ENCODE results near the gene DDX21.
A peak's percentile ranks its signal among the peaks of the same experiment; 100 is the strongest.
"Not testable (repeated sequence)": the region's sequence is repeated elsewhere in the genome, so short reads cannot be mapped to it uniquely, and the experiment has no call there.

Gene DDX21

DNA sequence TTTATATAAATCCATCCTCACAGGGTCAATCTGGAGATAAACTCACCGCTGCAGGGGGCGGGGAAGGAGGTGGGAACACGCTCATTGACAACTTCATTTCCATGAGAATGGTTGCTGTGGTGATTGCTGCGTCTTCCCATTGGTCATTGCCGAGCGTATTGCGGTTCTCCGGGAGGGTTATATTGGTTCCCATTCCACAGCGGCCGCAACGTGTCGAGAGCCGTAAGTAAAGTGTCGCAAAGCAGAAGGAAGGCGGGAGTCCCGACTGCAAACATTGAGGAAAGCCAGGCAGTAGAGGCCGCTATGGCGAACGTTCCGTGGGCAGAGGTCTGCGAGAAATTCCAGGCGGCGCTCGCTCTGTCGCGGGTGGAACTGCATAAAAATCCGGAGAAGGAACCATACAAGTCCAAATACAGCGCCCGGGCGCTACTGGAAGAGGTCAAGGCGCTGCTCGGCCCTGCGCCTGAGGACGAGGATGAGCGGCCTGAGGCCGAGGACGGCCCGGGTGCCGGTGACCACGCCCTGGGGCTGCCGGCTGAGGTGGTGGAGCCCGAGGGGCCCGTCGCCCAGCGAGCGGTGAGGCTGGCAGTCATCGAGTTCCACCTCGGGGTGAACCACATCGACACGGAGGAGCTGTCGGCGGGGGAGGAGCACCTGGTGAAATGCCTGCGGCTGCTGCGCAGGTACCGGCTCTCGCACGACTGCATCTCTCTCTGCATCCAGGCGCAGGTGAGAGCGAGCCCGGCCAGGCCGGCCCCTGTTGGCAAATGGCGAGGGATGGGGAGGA lies 32.8 kb downstream of the DDX21 start, which contains the start of gene KIFBP:
KIFBP (plus strand) TSS at position 274 of the 787 bp plus-strand sequence; CDS start at position 304, 30 bp downstream.
- DNase-seq (ENCODE audit: low read depth): peak; percentile 94

DNA sequence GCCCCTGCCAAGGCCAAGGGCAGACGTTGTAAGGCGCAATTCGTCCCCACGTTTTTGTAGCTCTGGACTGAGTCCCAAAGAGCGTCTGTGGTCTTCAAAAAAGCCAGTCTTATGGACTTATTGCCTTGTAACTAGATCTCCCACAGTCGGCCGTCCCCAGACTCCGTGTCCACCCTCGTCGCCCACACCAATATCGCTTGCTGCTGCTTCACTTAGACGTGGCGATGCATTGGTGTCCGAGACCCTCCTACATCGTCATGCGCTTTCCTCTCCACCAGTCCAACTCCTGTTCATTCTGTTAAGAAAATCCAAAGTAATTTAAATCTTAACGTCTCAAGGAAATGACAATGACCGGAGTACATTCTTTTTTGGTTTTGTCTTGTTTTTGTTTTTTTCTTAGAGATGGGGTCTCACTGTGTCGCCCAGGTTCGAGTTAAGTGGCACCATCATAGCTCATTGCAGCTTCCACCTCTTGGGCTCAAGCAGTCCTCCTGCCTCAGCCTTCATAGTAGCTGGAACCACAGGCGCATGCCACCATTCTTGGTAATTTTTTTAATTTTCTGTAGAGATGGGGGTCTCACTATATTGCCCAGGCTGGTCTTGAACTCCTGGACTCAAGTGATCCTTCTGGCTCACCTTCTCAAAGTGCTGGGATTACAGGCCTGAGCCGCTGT lies 33.5 kb downstream of the DDX21 start:
- DNase-seq (ENCODE audit: low read depth): no peak

DNA sequence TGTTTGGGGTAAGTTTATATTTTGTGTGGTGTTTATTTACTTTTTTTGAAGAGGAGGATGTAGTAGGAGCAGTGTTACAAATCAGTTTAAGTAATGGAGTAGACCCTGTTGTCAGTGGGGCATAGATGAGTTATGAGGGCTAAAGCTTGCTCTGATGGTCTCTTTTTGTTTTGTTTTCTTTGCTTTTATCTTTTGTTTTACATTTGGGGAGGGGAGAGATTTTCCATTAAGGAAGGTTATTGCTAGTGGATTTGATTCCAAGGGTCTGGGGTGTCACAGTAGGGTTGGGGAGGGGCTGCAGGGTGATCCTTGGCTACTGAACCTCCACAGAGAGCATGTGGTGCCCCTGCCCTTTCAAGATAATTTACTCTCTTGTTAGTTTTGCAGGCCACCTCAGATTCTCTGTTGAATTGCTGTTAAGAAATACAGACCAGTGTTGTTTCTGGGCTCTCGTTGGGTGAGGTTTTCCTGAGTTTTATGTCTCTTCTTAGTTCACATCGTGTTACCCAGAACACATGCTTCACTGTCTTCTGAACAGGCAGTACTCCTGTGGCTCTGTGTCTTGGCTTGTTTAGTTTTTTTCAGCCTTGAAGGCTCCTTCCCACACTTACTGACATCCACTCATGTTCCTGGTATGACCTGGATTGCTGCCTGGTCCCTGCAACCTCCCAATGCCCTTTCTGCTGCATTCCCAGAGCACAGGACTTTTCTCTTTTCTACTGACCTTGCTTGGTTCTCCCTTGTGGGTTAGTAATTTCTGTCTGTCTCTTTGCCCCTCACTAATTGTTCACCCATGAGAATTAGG lies 36.9 kb downstream of the DDX21 start:
- no peak for DNase-seq (ENCODE audit: low read depth)

DNA sequence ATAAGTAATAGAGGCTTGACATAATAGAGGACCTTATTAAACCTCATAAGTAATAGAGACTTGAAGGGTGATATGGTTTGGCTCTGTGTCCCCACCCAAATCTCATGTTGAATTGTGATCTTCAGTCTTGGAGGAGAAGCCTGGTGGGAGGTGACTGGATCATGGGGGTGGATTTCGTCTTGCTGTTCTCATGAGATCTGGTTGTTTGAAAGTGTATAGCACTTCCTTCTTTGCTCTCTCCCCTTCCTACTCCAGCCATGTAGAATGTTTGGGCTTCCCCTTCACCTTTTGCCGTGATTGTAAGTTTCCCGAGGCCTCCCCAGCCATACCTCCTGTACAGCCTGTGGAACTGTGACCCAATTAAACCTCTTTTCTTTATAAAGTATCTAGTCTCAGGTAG lies 41.2 kb downstream of the DDX21 start:
- DNase-seq (ENCODE audit: low read depth): no peak

DNA sequence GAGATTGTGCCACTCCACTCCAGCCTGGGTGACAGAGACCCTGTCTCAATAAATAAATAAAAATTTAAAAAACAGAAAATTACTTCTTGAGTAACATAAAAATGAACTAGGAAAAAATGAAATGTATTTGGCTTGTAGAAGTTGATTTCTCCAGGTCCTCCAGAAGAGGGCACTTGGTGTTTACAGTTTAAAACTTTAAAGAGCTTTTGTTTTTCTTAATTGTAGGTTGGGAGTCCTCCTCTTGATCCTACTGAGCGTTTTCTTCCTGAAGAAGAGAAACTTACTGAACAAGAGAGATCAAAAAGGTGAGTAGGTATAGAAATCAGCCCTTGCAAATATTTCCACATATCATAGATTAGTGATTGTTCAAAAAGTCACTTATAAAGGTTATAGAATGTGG lies 48.9 kb downstream of the DDX21 start:
- no peak for DNase-seq (ENCODE audit: low read depth)

DNA sequence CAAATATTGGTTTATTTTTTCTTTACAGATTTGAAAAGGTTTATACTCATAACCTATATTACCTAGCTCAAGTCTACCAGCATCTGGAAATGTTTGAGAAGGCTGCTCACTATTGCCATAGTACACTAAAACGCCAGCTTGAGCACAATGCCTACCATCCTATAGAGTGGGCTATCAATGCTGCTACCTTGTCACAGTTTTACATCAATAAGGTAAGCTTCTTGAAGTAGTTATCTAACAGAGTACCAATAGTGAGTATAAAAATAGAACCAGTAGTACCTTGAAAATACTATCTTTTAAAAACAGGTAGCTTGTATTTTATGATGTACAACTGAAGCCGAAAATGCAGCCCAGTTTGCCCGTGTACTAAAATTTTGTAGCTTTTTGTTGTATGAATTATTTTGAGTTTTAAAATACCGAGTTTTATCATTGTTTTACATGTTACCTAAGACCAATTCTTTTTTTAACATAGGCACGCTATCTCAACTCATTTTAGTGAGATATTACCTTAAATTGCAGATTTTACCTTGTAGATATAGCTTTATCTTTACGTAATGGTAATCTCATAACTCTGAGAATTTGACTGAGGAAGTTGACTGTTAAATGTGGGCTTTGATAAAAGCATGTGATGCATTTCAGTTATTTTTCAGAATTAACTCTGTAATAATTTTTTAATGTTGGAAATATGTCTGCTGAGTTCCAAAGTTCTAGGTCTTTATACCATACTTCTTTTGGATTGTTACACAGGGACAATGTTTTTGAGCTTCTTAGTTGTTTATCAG lies 49.9 kb downstream of the DDX21 start:
- no peak for DNase-seq (ENCODE audit: low read depth)

DNA sequence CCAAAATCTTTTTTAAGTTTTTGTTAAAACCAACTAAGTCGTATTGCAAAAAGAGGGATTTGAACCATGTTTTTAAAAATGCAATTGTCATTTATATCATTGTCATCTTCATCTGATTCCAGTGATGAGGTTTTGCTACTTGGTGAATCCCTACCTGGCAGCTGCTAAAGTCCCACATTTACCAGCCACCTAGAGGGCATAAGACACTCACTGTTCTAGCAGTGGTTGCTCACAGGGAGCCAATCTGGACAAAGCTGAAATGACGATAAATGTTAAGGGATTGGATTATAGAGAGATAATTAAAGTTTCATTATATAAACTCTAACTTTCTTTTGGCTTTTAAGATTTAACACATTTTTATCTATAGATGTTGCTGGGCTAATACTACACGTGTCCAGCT lies 51.3 kb downstream of the DDX21 start:
- DNase-seq (ENCODE audit: low read depth): no peak

DNA sequence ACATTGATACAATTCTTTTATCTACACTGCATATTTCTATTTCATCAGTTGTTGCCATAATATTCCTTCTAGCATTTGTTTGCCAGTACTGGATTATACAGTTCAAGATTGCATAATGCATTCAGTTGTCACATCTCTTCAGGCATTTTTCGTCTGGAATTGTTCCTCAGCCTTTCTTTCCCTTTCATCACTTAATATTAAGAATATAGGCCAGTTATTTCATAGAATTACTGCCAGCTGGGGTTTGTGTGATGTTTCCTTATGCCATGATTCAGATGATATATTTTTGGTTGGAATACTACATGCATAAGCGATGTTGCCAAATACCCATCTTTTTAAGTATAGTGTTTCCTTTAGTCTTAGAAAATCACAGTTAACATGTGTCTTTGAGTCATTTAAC lies 53.4 kb downstream of the DDX21 start:
- DNase-seq (ENCODE audit: low read depth): no peak

DNA sequence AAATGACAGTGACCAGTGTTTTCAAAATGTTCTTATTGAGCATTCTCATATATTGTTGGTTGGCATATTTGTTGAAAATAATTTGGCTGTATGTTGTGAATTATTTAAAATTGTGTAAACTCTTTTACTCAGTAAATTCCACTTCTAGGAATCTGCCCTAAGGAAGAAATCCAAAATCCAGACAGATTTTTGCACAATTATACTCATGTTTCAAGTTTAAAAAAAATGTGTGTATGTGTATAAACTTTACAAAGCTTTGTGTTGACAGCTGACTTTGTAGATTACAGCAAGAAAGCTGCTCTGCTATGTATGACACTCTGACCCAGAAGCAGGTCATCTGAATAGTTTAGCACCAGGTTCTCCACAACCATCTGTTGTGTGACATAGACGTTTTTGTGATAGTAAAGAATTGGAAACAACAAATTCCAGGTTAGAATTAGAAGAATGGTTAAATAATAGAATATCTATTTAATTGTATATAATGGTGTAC lies 54.2 kb downstream of the DDX21 start:
- DNase-seq (ENCODE audit: low read depth): no peak

DNA sequence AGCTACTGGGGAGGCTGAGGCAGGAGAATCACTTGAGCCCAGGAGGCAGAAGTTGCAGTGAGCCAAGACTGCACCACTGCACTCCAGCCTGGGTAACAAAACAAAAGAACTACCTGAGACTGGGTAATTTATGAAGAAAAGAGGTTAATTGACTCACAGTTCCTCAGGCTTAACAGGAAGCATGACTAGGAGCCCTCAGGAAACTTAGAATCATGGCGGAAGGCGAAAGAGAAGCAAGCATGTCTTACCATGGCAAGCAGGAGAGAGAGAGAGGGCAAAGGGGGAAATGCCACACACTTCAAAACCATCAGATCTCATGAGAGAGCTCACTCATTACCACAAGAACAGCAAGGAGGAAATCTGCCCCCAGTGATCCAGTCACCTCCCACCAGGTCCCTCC lies 56.8 kb downstream of the DDX21 start:
- DNase-seq (ENCODE audit: low read depth): not testable (repeated sequence)

DNA sequence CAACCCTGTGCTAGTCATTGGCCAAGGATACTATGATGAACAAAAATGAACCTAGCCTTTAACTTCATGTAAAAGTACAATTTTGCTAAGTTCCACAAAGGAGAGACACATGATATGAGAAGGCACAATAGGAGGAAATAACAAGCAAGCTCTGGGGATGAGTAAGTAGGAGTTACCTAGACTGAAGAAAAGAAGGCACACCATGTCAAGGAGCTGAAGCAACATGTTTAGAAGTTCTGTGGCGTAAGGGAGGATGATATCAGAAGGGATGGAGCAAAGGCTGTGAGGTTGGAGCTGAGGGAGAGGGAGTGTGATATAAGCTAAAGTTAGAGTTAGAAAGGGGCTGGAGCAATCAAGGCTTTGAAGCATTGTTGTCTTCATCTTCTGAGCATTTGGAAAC lies 58.2 kb downstream of the DDX21 start:
- DNase-seq (ENCODE audit: low read depth): peak; percentile 16

DNA sequence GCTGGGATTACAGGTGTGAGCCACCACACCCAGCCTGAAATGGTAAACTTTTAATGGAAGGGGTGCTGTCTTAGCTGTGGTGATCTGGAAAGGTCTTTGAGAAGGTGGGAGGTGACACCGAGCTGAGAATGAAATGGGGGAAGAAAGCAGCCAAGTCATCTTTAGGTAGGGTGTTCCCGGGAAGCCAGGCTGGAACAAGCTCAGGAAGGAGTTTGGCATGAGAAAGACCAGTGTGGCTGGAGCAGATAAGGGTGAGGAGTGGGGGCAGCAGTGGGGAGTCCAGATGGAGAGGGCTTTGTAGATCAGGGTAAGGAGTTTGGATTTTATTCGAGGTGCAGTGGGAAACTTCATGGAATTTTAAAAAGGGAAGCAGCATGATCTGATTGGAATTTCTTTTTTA lies 62.6 kb downstream of the DDX21 start:
- DNase-seq (ENCODE audit: low read depth): no peak

DNA sequence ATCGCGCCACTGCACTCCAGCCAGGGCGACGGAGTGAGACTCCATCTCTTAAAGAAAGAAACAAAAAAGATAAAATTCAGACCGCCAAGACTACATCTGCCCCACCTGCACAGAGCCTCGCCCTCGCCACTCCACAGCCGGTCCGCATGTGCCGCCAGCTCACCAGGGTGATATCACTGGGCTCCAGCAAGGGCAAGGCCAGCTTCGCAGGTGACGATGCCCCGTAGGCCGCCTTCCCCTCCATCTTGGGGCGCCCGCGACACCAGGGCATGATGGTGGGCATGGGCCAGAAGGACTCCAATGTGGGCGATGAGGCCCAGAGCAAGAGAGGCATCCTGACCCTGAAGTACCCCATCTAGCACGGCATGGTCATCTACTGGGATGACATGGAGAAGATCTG lies 66.6 kb downstream of the DDX21 start:
- no peak for DNase-seq (ENCODE audit: low read depth)

DNA sequence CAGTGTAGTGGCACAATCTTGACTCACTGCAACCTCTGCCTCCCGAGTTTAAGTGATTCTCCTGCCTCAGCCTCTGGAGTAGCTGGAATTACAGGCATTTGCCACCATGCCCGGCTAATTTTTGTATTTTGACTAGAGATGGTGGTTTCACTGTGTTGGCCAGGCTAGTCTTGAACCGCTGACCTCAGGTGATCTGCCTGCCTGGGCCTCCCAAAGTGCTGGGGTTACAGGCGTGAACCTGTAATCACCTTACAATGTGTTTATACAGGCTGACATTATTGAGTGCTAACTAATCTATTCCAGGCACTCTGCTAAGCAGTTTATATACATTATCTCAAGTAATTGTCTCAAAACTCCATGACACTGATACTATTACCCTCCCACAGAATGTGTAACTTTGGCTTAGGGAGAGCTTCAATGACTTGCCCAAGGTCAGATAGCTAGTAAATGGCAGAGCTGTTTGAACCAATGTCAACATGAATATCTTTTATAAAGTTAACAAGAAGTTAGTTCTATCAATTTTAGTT lies 69.5 kb downstream of the DDX21 start:
- DNase-seq (ENCODE audit: low read depth): no peak

DNA sequence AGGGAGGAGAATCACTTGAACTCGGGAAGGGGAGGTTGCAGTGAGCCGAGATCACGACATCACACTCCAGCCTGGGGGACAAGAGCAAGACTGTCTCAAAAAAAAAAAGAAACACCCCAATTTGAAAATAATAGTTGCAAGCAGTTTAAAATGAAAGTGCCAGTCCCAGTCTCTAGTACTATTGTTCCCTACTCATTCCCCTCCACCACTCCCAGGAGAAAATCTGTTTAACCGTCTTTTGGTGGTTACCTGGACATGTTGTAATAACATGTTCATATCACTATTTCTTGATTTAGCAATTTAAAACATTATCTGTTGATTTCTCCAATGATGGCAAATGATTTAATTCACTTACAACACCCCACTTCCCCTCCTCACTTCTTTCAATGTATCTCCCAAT lies 77.3 kb downstream of the DDX21 start:
- DNase-seq (ENCODE audit: low read depth): no peak

All from HS-5 (cell line).